Ishikawa (cell line): ENCODE data around the gene CACNA1A.

Experiments used
- CEBPB ChIP-seq: IDR thresholded peaks from 2 replicates; pipeline ENCODE4 v1.6.1; 2012
- CREB1 ChIP-seq: IDR thresholded peaks from 2 replicates; pipeline ENCODE4 v1.6.1; 2012; ENCODE audit warnings: low read depth
- EGR1 ChIP-seq: IDR thresholded peaks from 2 replicates; pipeline ENCODE4 v1.6.1; 2012
- EP300 ChIP-seq: IDR thresholded peaks from 2 replicates; pipeline ENCODE4 v1.6.1; 2012; ENCODE audit warnings: borderline replicate concordance
- FOXM1 ChIP-seq: IDR thresholded peaks from 2 replicates; pipeline ENCODE4 v1.6.1; 2012; ENCODE audit warnings: low read depth, borderline replicate concordance
- NFIC ChIP-seq: IDR thresholded peaks from 2 replicates; pipeline ENCODE4 v1.6.1; 2012
- RAD21 ChIP-seq: IDR thresholded peaks from 2 replicates; pipeline ENCODE4 v1.6.1; 2012; ENCODE audit warnings: low read depth
- REST ChIP-seq: IDR thresholded peaks from 2 replicates; pipeline ENCODE4 v1.6.1; 2012; ENCODE audit warnings: low read depth, mild to moderate bottlenecking
- TAF1 ChIP-seq: IDR thresholded peaks from 2 replicates; pipeline ENCODE4 v1.6.1; 2012; ENCODE audit warnings: low read depth, mild to moderate bottlenecking
- TCF12 ChIP-seq: IDR thresholded peaks from 2 replicates; pipeline ENCODE4 v1.6.1; 2012; ENCODE audit warnings: low read depth
- TEAD4 ChIP-seq: IDR thresholded peaks from 2 replicates; pipeline ENCODE4 v1.6.1; 2012
- USF1 ChIP-seq: IDR thresholded peaks from 2 replicates; pipeline ENCODE4 v1.6.1; 2012
- YY1 ChIP-seq: IDR thresholded peaks from 2 replicates; pipeline ENCODE4 v1.6.1; 2012; ENCODE audit warnings: low read depth
- ZBTB7A ChIP-seq: IDR thresholded peaks from 2 replicates; pipeline ENCODE4 v1.6.1; 2012; ENCODE audit warnings: low read depth
- TF ChIP-seq, protein P1 (sequence below): IDR thresholded peaks from 2 replicates; pipeline ENCODE4 v1.6.1; 2012

CACNA1A gene

GRCh38 chr19:13244920-13245319 is 261.4 kb downstream of the CACNA1A start:
- TF ChIP-seq YY1 (no peak), EGR1 (no peak), CEBPB (no peak), ZBTB7A (no peak), TEAD4 (no peak)

DNA sequence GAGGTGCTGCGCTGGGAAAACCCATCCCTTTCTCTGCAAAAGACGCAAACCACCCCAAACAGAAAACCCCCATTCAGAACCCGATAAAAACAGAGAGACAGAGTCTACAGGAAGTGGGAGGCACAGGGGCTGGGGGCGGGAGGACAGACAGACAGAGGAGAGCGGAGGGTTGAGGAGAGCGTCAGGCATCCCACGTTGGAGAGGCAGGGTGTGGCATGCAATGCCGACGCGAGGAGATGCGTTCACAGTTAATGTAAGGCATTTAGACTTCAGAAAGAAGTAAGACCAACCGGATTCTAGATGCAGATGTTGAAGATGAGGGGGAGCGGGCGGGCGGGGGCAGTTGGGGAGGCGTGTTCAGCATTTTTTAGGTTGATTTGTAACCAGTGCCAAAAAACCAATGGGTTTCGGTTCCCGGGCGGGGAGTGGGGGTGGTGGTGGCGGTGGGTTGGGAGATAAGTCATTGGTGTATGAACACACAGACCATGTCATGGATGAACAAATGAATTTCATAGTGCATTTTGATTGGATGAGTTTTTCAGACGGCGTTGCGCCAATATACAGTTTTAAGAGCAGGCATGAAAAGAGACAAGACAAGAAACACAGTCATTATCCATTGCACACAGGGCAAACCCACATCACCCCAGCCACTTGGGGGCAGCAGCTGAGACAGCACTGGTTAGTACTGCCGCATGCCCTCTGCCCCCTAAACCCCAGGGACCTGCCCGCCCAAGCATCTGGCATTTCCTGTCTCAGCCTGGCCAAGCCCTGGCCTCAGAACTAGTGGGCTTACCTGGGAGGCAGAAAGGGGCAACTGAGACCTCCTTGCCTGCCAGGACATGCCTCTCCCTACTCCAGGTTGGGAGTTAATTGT is 264.8 kb downstream of the CACNA1A start:
- TF ChIP-seq RAD21 (no peak), TEAD4 (no peak), TCF12 (no peak), YY1 (no peak), FOXM1 (no peak), CEBPB (no peak), TAF1 (no peak), ZBTB7A (no peak), CREB1 (no peak), EGR1 (no peak), USF1 (no peak), REST (no peak), EP300 (no peak)
- TF ChIP-seq, protein P1, sequence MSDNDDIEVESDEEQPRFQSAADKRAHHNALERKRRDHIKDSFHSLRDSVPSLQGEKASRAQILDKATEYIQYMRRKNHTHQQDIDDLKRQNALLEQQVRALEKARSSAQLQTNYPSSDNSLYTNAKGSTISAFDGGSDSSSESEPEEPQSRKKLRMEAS = no peak

DNA sequence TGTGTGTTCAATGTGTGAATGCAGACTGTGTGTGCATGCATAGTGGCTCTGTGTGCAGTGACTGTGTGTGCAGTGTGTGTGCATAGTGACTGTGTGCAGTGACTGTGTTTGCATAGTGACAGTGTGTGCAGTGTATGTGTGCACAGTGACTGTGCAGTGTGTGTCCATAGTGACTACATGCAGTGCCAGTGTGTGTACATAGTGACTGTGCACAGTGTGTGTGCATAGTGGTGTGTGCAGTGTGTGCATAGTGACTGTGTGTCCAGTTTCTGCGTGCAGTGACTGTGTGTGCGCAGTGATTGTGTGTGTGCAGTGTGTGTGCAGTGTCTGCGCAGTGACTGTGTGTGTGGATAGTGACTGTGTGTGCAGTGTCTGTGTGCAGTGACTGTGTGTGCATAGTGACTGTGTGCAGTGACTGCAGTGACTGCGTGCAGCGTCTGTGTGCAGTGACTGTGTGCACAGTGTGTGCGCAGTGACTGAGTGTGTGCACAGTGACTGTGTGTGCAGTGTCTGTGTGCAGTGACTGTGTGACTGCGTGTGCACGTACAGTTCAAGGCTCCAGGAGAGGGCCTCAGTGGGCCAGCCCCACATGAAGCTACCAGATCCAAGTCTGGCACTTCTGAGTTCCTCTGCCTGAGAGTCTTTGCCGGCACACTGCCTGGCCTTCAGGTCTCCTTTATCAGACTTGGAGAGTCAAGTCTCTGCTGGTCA is 265.8 kb downstream of the CACNA1A start:
- TF ChIP-seq CEBPB = no peak
- no peak for TF ChIP-seq USF1
- no peak for TF ChIP-seq RAD21
- TF ChIP-seq, protein P1 = no peak
- no peak for TF ChIP-seq REST
- TF ChIP-seq ZBTB7A = no peak
- TF ChIP-seq FOXM1 = no peak
- TF ChIP-seq YY1 = no peak
- TF ChIP-seq TCF12 = no peak
- no peak for TF ChIP-seq TAF1
- TF ChIP-seq TEAD4 = no peak
- no peak for TF ChIP-seq EGR1

DNA sequence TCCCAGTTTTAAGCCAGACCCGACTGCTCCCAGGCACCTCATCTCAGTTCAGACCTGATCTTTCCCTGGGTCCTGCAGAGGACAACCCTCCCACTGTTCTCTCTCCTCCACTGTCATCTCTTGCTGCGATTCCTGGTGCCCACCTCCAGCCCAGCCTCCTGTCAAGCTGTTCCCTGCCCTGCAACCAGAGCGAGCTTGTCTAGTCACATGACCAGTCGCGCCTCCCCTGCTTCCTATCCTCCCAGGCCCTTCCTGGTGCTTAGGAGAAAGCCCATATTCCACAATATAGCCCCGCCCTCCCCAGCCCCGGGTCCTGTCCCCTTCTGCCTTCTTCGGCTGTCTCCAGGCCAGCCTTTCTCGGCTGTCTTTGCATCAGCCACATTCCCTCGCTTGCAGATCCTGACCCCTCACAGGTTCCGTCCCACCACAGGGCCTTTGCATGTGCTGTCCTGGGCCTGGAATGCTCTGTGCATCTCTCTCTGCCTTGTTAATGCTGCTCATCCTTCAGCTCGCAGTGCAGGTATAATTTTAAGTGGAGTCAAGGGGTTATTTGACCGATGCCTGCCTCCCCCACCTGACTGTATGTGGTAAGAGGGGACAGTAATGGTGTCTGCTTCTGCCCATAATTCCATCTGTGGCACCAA is 267.3 kb downstream of the CACNA1A start:
- TF ChIP-seq USF1 = peak; percentile 56; the same call in 1 of the 2 replicates
- no peak for TF ChIP-seq CEBPB

DNA sequence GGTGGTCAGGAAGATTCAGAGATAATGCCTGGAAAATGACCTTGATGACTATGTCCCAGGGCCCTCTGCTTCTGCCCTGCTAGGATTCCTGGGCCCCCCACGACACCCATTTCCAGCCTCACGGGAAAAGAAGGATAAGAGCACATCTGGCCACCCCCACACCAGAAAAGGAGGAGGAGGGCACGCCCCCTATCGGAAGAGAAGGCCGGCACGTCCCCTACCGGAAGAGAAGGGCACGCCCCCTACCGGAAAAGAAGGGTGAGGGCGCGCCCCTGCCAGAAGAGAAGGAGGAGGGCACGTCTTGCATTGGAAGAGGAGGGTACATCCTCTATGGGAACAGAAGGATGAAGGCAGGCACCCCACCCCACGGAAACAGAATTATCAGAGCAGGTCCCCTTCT is 271.8 kb downstream of the CACNA1A start:
- TF ChIP-seq RAD21 = peak; percentile 26; the same call in 1 of the 2 replicates
- TF ChIP-seq TAF1 = no peak

DNA sequence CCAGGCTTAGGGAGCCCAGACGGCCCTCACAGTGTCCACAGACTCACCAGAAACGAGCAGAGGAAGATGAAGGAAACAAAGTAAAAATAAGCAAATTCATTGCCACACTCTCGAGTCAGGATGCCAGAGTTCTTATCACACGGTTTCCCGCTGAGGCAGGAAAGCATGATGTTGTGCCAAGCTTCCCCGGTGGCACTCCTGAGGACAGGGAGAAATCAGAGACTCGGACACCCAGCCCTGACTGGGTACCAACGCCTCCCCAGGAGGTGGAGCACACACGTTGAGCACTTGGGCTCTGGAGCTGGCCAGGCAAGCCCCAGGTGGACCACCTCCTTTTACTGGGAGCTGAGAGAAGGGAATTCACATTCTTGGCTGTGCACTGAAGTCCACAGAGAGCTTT is 274.6 kb downstream of the CACNA1A start:
- no peak for TF ChIP-seq TEAD4
- TF ChIP-seq ZBTB7A = no peak
- no peak for TF ChIP-seq FOXM1
- TF ChIP-seq NFIC = no peak
- TF ChIP-seq RAD21 = no peak
